ENCODE measurements around the gene SLC26A1.

- TF ChIP-seq CTCF (conservative IDR thresholded peaks at IDR 0.05) (no peak), EZH2 (IDR thresholded peaks at IDR 0.05; ENCODE audit: low read depth) (no peak)
Measured at GRCh38 chr4:953574-953915, 39.7 kb downstream of the SLC26A1 start.
